Measurements from ENCODE around the gene TMCO1. TPM values are rescaled to one million over a fixed set of nuclear protein-coding genes. Genes with fewer than 3 reads are reported as not detected.
"Not testable (repeated sequence)": the region's sequence is repeated elsewhere in the genome, so short reads cannot be mapped to it uniquely, and the experiment has no call there.

Gene TMCO1
- polyA plus RNA-seq, 1 of the 3 experiments (the other 2 are of a cell fraction), result 54.4 TPM

DNA sequence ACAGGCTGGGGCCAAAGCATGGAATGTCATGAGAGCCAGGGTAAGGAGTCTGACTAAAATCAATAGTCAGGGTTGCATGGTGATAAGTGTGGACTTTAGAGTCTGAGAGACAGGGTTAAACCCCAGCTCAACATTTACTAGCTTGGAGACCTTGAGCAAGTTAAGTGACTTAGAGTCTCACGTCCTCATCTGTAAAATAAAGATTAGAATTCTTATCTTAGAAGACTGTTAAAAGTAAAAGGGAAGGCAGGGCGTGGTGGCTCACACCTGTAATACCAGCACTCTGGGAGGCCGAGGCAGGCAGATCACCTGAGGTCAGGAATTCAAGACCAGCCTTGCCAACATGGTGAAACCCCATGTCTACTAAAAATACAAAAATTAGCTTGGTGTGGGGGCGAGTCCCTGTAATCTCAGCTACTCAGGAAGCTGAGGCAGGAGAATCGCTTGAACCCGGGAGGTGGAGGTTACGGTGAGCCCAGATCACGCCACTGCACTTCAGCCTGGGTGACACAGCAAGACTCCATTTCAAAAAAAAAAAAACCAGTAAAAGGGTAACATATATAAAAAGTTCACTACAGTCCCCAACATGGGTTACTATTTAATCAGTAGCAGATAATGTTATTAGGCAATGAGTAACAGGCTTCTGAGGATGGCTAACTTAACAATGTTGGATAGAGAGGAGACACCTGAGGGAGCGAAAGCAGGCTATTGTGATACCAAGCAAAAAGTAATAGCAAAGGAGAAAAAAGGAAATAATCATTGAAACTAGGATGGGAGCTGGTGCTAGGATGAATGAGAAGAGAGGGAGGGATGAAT is 20.8 kb downstream of the TMCO1 start:
- TF ChIP-seq RXRA (IDR thresholded peaks at IDR 0.05; ENCODE audit: borderline replicate concordance, low read depth), result no peak
- no peak for TF ChIP-seq EZH2phosphoT487 (IDR thresholded peaks at IDR 0.05; ENCODE audit: borderline replicate concordance, low read depth)
- no peak for TF ChIP-seq CHD2 (IDR thresholded peaks at IDR 0.05; ENCODE audit: low read length, partially characterized antibody)
- TF ChIP-seq, protein P1, sequence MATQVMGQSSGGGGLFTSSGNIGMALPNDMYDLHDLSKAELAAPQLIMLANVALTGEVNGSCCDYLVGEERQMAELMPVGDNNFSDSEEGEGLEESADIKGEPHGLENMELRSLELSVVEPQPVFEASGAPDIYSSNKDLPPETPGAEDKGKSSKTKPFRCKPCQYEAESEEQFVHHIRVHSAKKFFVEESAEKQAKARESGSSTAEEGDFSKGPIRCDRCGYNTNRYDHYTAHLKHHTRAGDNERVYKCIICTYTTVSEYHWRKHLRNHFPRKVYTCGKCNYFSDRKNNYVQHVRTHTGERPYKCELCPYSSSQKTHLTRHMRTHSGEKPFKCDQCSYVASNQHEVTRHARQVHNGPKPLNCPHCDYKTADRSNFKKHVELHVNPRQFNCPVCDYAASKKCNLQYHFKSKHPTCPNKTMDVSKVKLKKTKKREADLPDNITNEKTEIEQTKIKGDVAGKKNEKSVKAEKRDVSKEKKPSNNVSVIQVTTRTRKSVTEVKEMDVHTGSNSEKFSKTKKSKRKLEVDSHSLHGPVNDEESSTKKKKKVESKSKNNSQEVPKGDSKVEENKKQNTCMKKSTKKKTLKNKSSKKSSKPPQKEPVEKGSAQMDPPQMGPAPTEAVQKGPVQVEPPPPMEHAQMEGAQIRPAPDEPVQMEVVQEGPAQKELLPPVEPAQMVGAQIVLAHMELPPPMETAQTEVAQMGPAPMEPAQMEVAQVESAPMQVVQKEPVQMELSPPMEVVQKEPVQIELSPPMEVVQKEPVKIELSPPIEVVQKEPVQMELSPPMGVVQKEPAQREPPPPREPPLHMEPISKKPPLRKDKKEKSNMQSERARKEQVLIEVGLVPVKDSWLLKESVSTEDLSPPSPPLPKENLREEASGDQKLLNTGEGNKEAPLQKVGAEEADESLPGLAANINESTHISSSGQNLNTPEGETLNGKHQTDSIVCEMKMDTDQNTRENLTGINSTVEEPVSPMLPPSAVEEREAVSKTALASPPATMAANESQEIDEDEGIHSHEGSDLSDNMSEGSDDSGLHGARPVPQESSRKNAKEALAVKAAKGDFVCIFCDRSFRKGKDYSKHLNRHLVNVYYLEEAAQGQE (IDR thresholded peaks at IDR 0.05; ENCODE audit: low read depth, low read length), result no peak
- TF ChIP-seq SIN3A (IDR thresholded peaks at IDR 0.05; ENCODE audit: borderline replicate concordance, low read depth, low read length), result no peak
- no peak for TF ChIP-seq JUND (IDR thresholded peaks at IDR 0.05)
- no peak for TF ChIP-seq RFX5 (IDR thresholded peaks at IDR 0.05; ENCODE audit: low read length)
- no peak overlapping the region for H3K4me3 ChIP-seq (ENCODE audit: low read depth in 2 of 2, low read length in 1 of 2)
- ChIA-PET CTCF (interaction anchor here (0.9 to 1.7 kb wide), 2 partner anchors 11 to 166 kb away, joined by 3 to 7 read pairs; no protein-coding TSS in a partner anchor), POLR2A (no interaction called here)
- no peaks in the 10 kb centered on the region for H3K27me3 ChIP-seq (ENCODE audit: insufficient read depth)
- no peak overlapping the region for H3K4me2 ChIP-seq
- no peaks in the 10 kb centered on the region for H3K9me3 ChIP-seq
- no peaks in the 10 kb centered on the region for H4K20me1 ChIP-seq (ENCODE audit: insufficient read depth)
- DNase-seq, result no peak
- H3K9ac ChIP-seq, result no peak overlapping the region
- H3F3A ChIP-seq (replicated peaks; ENCODE audit: insufficient read depth), result no peaks in the 10 kb centered on the region
- H3K79me2 ChIP-seq (ENCODE audit: insufficient read depth), result 0 out of 2 replicates have a peak, but pooled peaks cover 5% of the 10 kb centered on the region
- H3K27ac ChIP-seq (ENCODE audit: low read depth in 2 of 2, low read length in 1 of 2), result no peak overlapping the region
- no peaks in the 10 kb centered on the region for H3K4me1 ChIP-seq (ENCODE audit: control insufficient read depth in 1 of 2, insufficient read depth in 2 of 2, low read depth in 1 of 2, low read length in 1 of 2)
- peaks cover 33 to 61% of the 10 kb centered on the region in 2 experiments for H3K36me3 ChIP-seq (replicated peaks in 1 of 2; ENCODE audit: control insufficient read depth in 1 of 2, insufficient read depth in 2 of 2, low read length in 1 of 2)
- H3K9me2 ChIP-seq, result no peaks in the 10 kb centered on the region
- no peak overlapping the region for H2AFZ ChIP-seq (ENCODE audit: low read depth)
- WGBS (ENCODE audit: low lambda C conversion rate), result 95% methylated on average over 9 of the region's 9 CpGs

DNA sequence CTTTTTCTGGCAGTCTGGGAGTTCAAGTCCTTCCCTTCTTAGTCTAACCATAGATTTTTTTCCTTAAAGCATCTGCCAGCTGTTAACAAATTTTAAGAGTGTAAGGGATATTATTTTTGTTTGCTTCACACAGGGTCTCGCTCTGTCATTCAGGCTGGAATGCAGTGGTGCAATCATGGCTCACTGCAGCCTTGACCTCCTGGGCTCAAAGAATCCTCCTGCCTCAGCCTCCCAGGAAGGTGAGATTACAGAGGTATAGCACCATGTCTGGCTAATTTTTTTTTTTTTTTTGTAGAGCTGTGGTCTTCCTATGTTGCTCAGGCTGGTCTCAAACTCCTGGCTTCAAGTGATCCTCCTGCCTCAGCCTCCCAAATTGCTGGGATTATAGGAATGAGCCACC is 23.8 kb downstream of the TMCO1 start:
- H3K4me3 ChIP-seq (ENCODE audit: low read depth in 2 of 2, low read length in 1 of 2); H3K9me3 ChIP-seq; H3K9me2 ChIP-seq; DNase-seq; H3K9ac ChIP-seq; H3K4me1 ChIP-seq (ENCODE audit: control insufficient read depth in 1 of 2, insufficient read depth in 2 of 2, low read depth in 1 of 2, low read length in 1 of 2); H3K27ac ChIP-seq (ENCODE audit: low read depth in 2 of 2, low read length in 1 of 2); H3K27me3 ChIP-seq (ENCODE audit: insufficient read depth); H2AFZ ChIP-seq (ENCODE audit: low read depth); H3K4me2 ChIP-seq; H4K20me1 ChIP-seq (ENCODE audit: insufficient read depth); H3F3A ChIP-seq (replicated peaks; ENCODE audit: insufficient read depth); H3K79me2 ChIP-seq (ENCODE audit: insufficient read depth): not testable (repeated sequence)
- H3K36me3 ChIP-seq (replicated peaks in 1 of 2; ENCODE audit: control insufficient read depth in 1 of 2, insufficient read depth in 2 of 2, low read length in 1 of 2), result peaks cover 42 to 65% of the 10 kb centered on the region in 2 experiments
- ChIA-PET CTCF (interaction anchor here (1.0 to 1.4 kb wide), 3 partner anchors 143 to 351 kb away, joined by 3 to 5 read pairs (median 3); no protein-coding TSS in a partner anchor), POLR2A (interaction anchor here (0.7 kb wide), 1 partner anchor 8 kb away, joined by 3 read pairs; no protein-coding TSS in a partner anchor)
- 100% methylated on average over 1 of the region's 1 CpG for WGBS (ENCODE audit: low lambda C conversion rate)

Measured in SK-N-SH (cell line).